ENCODE measurements around the gene MDGA2.

Gene MDGA2

DNA sequence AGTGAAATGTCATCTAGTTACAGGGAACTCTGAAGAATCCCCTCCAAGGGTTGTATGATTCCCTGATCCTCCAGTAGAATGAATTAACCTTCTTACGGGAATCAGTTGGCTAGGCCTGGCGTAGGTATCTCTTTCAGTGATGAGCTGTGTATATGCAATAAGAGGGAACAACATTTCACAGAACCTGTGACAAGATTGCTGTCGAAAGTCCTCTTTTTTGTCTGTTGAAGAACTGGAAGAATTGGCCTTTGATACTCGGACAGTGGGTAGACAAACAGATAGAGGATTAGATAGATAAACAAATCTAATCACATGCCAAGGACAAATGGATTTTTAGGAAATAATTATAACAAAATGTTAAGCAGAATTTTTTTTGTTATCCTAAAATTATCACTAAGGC, 184.6 kb downstream of the MDGA2 start:
- in situ Hi-C loops (cut with MboI; ENCODE audit: low sequenced_read_pairs) = no loop called here

GRCh38 chr14:47490353-47490752, 185.1 kb downstream of the MDGA2 start:
- in situ Hi-C loops (cut with MboI; ENCODE audit: low sequenced_read_pairs) = no loop called here

DNA sequence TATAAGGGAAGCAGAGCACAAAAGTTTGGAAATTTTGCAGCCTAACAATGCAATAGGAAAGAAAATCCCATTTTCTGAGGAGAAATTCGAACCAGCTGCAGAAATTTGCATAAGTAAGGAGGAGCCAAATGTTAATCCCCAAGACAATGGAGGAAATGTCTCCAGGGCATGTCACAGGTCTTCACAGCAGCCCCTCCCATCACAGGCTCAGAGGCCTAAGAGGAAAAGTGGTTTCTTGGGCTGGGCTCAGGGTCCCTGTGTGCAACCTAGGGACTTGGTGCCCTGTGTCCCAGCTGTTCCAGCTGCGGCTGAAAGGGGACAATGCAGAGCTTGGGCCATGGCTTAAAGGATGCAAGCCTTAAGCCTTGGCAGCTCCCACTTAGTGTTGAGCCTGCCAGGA, 190.0 kb downstream of the MDGA2 start:
- in situ Hi-C loops (cut with MboI; ENCODE audit: low sequenced_read_pairs) = no loop called here

DNA sequence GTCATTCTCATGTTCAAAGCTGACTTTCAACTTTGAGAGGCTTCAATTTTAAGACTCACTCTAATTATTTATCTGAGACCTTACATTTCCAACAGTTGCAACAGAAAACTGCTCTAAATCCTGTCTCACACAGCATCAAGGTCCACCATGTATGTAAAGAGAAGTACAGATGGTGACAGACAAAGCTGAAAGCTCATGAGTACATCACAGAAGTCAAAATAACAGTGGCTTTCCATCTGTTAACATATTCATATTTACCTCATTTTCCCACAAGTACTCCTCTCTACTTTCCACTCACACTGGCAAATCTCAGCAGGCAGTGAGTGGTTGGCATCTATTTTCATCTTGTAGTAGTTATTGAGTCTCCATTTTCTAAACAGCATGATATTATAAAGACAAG, 192.0 kb downstream of the MDGA2 start:
- in situ Hi-C loops (cut with MboI; ENCODE audit: low sequenced_read_pairs) = no loop called here

DNA sequence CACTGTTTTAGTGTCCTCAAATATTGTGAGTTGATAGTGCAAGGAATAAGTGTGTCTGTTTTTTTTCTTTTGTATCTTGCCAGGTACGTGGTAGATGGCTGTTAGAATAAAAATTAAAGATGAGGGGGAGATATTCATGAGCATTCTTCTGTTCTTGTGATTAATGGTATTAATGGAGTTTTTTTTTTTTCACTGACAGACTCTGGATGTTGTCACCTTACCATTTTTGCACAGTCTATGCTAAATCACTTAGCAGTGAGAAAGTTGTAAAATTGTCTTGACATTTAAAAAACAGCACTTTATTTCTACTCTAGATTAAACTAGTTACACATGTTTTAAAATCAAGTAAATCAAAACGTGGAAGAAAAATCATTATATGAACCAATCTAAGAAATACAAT, 204.3 kb downstream of the MDGA2 start:
- in situ Hi-C loops (cut with MboI; ENCODE audit: low sequenced_read_pairs) = no loop called here

DNA sequence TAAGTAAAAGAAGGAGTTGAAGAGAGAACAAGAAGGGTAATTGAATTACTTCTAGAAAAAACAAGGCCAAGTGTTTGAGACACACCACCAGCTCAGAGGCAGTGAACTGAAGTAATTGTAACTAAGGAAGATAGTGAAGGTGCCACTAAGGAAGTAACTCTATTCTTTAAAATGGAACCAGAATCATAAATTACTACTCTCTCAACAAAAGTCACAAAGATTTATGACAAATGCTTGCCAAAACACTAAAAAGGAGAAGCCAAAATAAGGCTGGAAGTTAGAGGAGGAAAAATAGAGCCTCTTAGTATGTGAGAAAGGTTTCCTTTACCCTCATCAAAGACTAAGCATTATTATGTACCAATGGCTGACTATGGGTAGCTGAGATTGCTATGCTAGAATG, 208.5 kb downstream of the MDGA2 start:
- in situ Hi-C loops (cut with MboI; ENCODE audit: low sequenced_read_pairs) = no loop called here

- in situ Hi-C loops (cut with MboI; ENCODE audit: low sequenced_read_pairs) = no loop called here
Observed at GRCh38 chr14:47454025-47454424, 221.4 kb downstream of the MDGA2 start.

DNA sequence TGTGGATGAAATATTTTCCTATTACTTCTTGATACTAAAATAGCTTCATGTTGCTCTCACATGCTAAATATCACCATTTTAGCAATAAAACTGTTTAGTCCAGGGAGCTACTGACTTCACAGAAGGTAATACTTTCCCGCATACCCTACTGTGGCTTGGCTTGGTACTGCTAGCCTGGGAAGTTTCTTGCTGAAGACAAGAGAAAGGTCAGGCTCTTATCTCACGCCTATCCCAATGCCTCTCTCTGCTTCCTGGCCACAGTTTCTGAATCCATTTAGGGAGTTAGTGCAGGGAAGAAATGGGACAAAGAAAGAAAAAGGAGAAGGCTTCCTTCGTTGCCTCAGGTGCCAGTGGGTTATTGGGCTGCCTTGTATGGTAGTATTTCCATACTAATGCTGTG, 228.3 kb downstream of the MDGA2 start:
- in situ Hi-C loops (cut with MboI; ENCODE audit: low sequenced_read_pairs) = no loop called here

DNA sequence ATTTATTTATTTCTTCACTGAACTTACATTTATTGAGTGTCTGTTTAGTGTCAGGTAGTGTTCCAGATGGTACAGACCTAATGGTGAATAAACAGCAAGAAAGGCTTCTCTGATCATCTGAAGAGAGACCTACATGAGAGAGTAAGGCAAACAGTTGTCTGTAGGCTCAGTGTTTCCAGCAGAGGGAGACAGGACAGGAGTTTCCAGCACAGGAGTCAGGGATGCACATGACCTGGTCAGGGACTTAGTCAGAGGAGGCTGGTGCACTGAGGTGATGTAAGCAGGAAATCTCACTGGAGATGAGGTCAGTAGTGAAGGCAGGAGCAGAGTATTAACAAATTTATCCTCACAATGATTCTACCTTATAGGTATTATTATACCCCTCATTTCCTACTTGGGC, 233.2 kb downstream of the MDGA2 start:
- in situ Hi-C loops (cut with MboI; ENCODE audit: low sequenced_read_pairs) = no loop called here

GRCh38 chr14:47439953-47440352, 235.5 kb downstream of the MDGA2 start:
- in situ Hi-C loops (cut with MboI; ENCODE audit: low sequenced_read_pairs) = no loop called here

DNA sequence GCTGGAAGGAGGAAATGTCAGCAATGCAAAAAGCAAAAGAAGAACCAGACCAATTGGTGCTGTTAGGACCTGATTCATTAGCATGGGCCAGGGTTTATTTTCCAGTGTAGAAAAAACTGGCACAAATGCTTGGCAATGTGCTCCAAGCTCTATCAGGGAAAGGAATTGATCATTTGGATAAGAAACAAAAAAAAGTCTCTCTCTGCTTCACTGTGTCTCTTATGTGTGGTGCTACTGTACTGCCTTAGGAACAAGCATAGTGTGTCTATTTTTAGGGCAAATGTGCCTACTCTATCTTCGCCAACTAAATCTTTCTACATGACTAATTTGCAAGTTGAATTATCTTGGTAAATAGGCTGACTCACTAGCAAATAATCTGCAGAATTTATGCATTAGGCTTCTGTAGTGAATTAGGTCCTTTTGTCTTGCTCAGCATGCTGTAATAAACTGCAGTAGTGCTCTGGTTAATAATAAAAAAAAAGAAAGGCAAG, 236.7 kb downstream of the MDGA2 start:
- in situ Hi-C loops (cut with MboI; ENCODE audit: low sequenced_read_pairs) = no loop called here

- in situ Hi-C loops (cut with MboI; ENCODE audit: low sequenced_read_pairs) = no loop called here
Observed at GRCh38 chr14:47435331-47435965, 240.0 kb downstream of the MDGA2 start.

GRCh38 chr14:47427629-47428028, 247.8 kb downstream of the MDGA2 start:
- in situ Hi-C loops (cut with MboI; ENCODE audit: low sequenced_read_pairs) = no loop called here

DNA sequence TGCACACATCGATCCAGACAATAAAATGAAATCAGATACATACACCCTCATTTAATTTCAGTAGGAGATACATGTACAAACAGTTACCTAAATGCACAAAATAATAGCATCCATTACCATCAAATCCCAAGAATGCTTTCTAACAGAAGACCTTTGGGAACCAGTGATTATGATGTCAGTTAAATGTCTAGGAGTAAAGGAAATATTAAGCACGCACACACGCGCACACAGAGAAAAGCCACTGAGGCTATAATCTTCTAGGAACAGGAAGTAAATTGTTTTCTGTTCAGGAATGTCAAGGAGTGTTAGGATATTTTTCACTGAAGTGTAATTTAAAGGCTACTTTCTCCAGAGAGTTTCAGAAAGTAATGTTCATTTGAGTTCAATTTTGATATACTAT, 250.1 kb downstream of the MDGA2 start:
- in situ Hi-C loops (cut with MboI; ENCODE audit: low sequenced_read_pairs) = no loop called here

DNA sequence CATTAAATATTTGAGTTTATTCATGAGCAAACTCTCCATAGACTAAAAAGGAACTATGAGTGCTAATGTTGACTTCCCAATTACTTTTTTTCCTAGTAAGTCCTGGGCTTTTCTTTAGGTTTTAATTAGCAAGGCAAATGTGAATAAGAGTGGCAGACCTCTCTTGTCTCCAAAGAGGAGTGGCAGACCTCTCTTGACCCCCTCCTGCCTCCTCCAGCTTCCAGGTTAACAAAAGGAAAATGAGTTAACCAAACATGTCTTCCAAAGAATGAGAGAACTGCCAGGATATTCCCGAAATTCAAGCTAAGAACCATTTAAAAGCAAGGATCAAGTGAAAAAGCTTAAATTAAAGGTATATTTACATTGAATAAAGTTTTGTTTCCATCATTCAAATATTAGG, 253.2 kb downstream of the MDGA2 start:
- in situ Hi-C loops (cut with MboI; ENCODE audit: low sequenced_read_pairs) = no loop called here

- in situ Hi-C loops (cut with MboI; ENCODE audit: low sequenced_read_pairs) = no loop called here
Observed at GRCh38 chr14:47411523-47411922, 263.9 kb downstream of the MDGA2 start.

DNA sequence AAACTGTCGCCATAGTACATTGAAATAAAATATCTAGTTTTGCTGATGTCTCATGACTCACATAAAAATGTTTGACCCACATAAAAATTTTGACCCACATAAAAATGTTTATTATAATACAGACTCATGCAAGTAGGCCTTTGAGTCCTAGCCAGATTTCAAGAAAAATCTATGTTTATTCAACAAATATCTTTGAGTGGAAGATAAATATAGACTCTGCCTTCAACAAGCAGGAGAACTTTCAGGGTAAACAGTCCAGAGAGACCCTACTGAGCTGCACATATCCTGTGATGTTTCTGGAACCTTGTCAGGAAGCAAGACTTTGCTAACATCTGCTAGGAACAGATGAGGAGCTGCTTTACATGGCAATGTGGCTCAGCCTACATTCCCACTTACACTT, 283.1 kb downstream of the MDGA2 start:
- in situ Hi-C loops (cut with MboI; ENCODE audit: low sequenced_read_pairs) = no loop called here

- in situ Hi-C loops (cut with MboI; ENCODE audit: low sequenced_read_pairs) = no loop called here
Observed at GRCh38 chr14:47390831-47391504, 284.4 kb downstream of the MDGA2 start.

DNA sequence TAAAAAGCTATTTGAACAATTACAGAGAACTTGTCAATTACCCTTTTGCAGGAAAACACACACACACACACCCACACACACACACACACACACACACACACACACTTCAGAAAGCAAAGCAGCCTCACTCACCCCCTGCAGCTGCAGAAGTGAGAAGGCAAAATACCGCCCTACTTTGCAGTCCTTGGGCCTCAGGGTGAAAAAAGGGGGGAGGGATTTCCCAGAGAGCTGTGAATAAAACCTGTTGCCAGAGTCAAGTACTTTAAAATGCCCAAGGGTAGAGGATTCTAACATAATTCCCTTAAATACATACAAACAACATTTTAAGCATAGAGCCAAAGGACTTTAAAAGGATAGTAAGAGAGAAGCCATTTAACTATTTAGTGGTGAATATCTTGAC, 285.9 kb downstream of the MDGA2 start:
- in situ Hi-C loops (cut with MboI; ENCODE audit: low sequenced_read_pairs) = no loop called here

GRCh38 chr14:47366006-47366405, 309.4 kb downstream of the MDGA2 start:
- in situ Hi-C loops (cut with MboI; ENCODE audit: low sequenced_read_pairs) = no loop called here

DNA sequence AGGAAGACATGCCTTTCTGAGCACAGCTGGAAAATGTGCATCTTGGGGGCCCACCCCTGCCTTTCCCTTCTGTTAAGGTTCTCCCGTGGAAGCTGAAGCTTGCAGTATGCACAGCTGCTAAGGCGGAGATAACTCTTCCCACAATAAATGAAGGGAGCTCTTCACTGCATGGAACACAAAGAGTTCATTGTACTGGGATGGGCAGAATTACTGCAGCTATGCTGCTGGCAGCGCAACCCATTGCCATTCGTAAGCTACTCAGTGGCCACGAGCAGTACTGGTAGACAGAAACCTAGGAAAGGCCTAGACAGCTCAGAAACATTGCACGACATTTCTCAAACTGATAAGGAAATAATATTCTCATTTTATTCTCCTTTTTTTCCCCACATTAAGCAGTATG, 310.2 kb downstream of the MDGA2 start:
- in situ Hi-C loops (cut with MboI; ENCODE audit: low sequenced_read_pairs) = no loop called here

- in situ Hi-C loops (cut with MboI; ENCODE audit: low sequenced_read_pairs) = no loop called here
Observed at GRCh38 chr14:47353186-47353585, 322.2 kb downstream of the MDGA2 start.

- in situ Hi-C loops (cut with MboI; ENCODE audit: low sequenced_read_pairs) = no loop called here
Observed at GRCh38 chr14:47346849-47347248, 328.6 kb downstream of the MDGA2 start.
